Endothelial cell of umbilical vein (primary cell): ENCODE measurements around the gene CPPED1. TPM values are rescaled to one million over a fixed set of nuclear protein-coding genes. Genes with fewer than 3 reads are reported as not detected.

Experiments used
- BruUV-seq: library from RNA; stranded (reverse); fragments of 400-500 nt; replicated peaks from 2 replicates; lab custom pipeline; 2021; lab: Mats Ljungman, UMichigan
- CTCF ChIA-PET: fragments of 300-600, 350-600 bp; sonication (Branson Sonifier 250); formaldehyde crosslinking; loops from one replicate; lab custom pipeline; 2021; ENCODE audit warnings: antibody characterized with exemption, inconsistent platforms; lab: Charles Lee
- POLR2A ChIA-PET: fragments of 300-600, 350-600 bp; sonication (Branson Sonifier 250); formaldehyde crosslinking; loops from one replicate; lab custom pipeline; 2021; ENCODE audit warnings: antibody characterized with exemption, inconsistent platforms; lab: Charles Lee
- DNase-seq: peaks from one replicate; pipeline ENCODE4 v3.0.0-alpha.2; 2011; ENCODE audit warnings: low read depth, low spot score
- FAIRE-seq: peaks from 2 replicates; lab custom pipeline; 2011; peaks lifted over from hg19 to GRCh38; lab: Jason Lieb, UNC
- H2AFZ ChIP-seq: 2 replicates; pipeline ENCODE4 v1.6.0; 2012; ENCODE audit warnings: low read depth, low read length, control low read depth, inconsistent platforms
- H3K27ac ChIP-seq: 2 replicates; pipeline ENCODE4 v1.5.1; 2011; ENCODE audit warnings: low read depth, mild to moderate bottlenecking, control low read depth, low read length, moderate library complexity; ENCODE audit not compliant: insufficient read depth
- H3K27me3 ChIP-seq, 2 experiments: 2 replicates each; pipeline versions ENCODE4 v1.6.0 to v1.6.1; 2011; ENCODE audit warnings: low read length in 2 of 2, mixed read lengths in 1 of 2; ENCODE audit not compliant: control insufficient read depth in 2 of 2, insufficient read depth in 2 of 2
- H3K36me3 ChIP-seq, 2 experiments: 2 replicates in 1 of 2; 3 replicates in 1 of 2; pipeline ENCODE4 v1.5.1; 2011; ENCODE audit warnings: low read length in 2 of 2, mild to moderate bottlenecking in 1 of 2, moderate library complexity in 1 of 2; ENCODE audit not compliant: control insufficient read depth in 2 of 2, insufficient read depth in 2 of 2; ENCODE audit errors: extremely low read depth in 1 of 2
- H3K4me1 ChIP-seq: 3 replicates; pipeline ENCODE4 v1.5.1; 2011; ENCODE audit warnings: mild to moderate bottlenecking, low read length; ENCODE audit not compliant: control insufficient read depth, insufficient read depth; ENCODE audit errors: extremely low read depth
- H3K4me2 ChIP-seq: 2 replicates; pipeline ENCODE4 v1.6.1; 2011; ENCODE audit warnings: low read length, control low read depth, mixed read lengths; ENCODE audit not compliant: insufficient read depth
- H3K4me3 ChIP-seq, 3 experiments: fragments of 200-600 bp in 1 of 3; sonication (generic), shearing (Covaris generic) in 1 of 3; replicated peaks in 1 of 3; 2 replicates each; pipeline ENCODE4 v1.5.1; 2011 to 2016; ENCODE audit warnings: control low read depth in 3 of 3, low read length in 3 of 3, mild to moderate bottlenecking in 2 of 3, inconsistent platforms in 1 of 3, low read depth in 1 of 3, moderate library complexity in 1 of 3; ENCODE audit not compliant: insufficient read depth in 1 of 3
- H3K79me2 ChIP-seq: 2 replicates; pipeline ENCODE4 v1.6.0; 2012; ENCODE audit warnings: low read length, inconsistent platforms; ENCODE audit not compliant: control insufficient read depth, insufficient read depth
- H3K9ac ChIP-seq: replicated peaks from 2 replicates; pipeline ENCODE3; 2011; ENCODE audit warnings: low read length, control low read depth; ENCODE audit not compliant: insufficient read depth; ENCODE audit errors: extremely low read depth
- H3K9me1 ChIP-seq: replicated peaks from 3 replicates; pipeline ENCODE4 v1.6.0; 2011; ENCODE audit warnings: mild to moderate bottlenecking, low read length; ENCODE audit not compliant: control insufficient read depth, insufficient read depth; ENCODE audit errors: extremely low read depth
- H3K9me3 ChIP-seq: replicated peaks from 2 replicates; pipeline ENCODE4 v1.5.1; 2012; ENCODE audit warnings: low read length, inconsistent platforms; ENCODE audit not compliant: control insufficient read depth, insufficient read depth
- H4K20me1 ChIP-seq: replicated peaks from 2 replicates; pipeline ENCODE3; 2011; ENCODE audit warnings: mild to moderate bottlenecking, low read length; ENCODE audit not compliant: control insufficient read depth, insufficient read depth; ENCODE audit errors: extremely low read depth
- CTCF ChIP-seq, 2 donors: IDR thresholded peaks; 1 replicate in 1 of 2; 2 replicates in 1 of 2; pipeline ENCODE4 v1.5.1; 2011; ENCODE audit warnings: low read length in 2 of 2, mild to moderate bottlenecking in 2 of 2, moderate library complexity in 2 of 2, control low read depth in 1 of 2, inconsistent platforms in 1 of 2, low read depth in 1 of 2; ENCODE audit not compliant: insufficient read depth in 1 of 2; ENCODE audit errors: extremely low read depth in 1 of 2
- EZH2 ChIP-seq: IDR thresholded peaks from 2 replicates; pipeline ENCODE4 v1.6.1; 2012; ENCODE audit warnings: borderline replicate concordance, low read depth, mild to moderate bottlenecking, moderate library complexity, low read length, inconsistent platforms; ENCODE audit not compliant: severe bottlenecking
- FOS ChIP-seq: IDR thresholded peaks from 2 replicates; pipeline ENCODE4 v1.6.1; 2011; ENCODE audit warnings: mild to moderate bottlenecking, low read length, moderate library complexity, borderline replicate concordance; ENCODE audit not compliant: insufficient read depth
- GATA2 ChIP-seq: IDR thresholded peaks from 2 replicates; pipeline ENCODE4 v1.7.0; 2011; ENCODE audit warnings: low read depth, mild to moderate bottlenecking, moderate library complexity, mixed read lengths, low read length; ENCODE audit not compliant: insufficient read length, insufficient read depth
- JUN ChIP-seq: IDR thresholded peaks from 2 replicates; pipeline ENCODE4 v1.6.1; 2011; ENCODE audit warnings: borderline replicate concordance, low read depth; ENCODE audit not compliant: insufficient read length, insufficient read depth
- MAX ChIP-seq: IDR thresholded peaks from 2 replicates; pipeline ENCODE4 v1.6.1; 2011; ENCODE audit not compliant: insufficient read depth, insufficient read length
- MYC ChIP-seq: IDR thresholded peaks from one replicate; pipeline ENCODE4 v1.6.1; 2011; ENCODE audit warnings: mild to moderate bottlenecking, low read depth, low read length
- POLR2A ChIP-seq: IDR thresholded peaks from 2 replicates; pipeline ENCODE4 v1.6.1; 2012; ENCODE audit warnings: low read depth, mild to moderate bottlenecking, control low read depth, low read length
- POLR2AphosphoS5 ChIP-seq: IDR thresholded peaks from 2 replicates; pipeline ENCODE4 v1.6.1; 2012; ENCODE audit warnings: low read depth, mild to moderate bottlenecking, control low read depth, low read length, moderate library complexity; ENCODE audit not compliant: insufficient read depth
- dilution Hi-C: fragments of 300-500 bp; cut with MboI; formaldehyde crosslinking; loops from one replicate; pipeline ENCODE4 v1.15.0; 2019; ENCODE audit warnings: low sequenced_read_pairs; ENCODE audit not compliant: extremely low pct_ligation_motif_present
- intact Hi-C: fragments of 100-400 bp; cut with micrococcal nuclease; formaldehyde crosslinking; loops from one replicate; pipeline ENCODE4 v1.10.0; 2022
- polyA plus RNA-seq, 4 experiments: library from polyadenylated mRNA; depleted of rRNA in 3 of 4; stranded (reverse) in 3 of 4; unstranded in 1 of 4; fragments of >200 nt; gene quantifications; 2 replicates each; pipeline versions ENCODE4 v1.2.1 to v1.2.3, GENCODE V29; 2011 to 2012; ENCODE audit warnings: missing spikeins in 1 of 4
- total RNA-seq: library from RNA; stranded (reverse); gene quantifications from 2 replicates; pipeline ENCODE4 v1.2.3, GENCODE V29; 2021

CPPED1 gene
- total and polyA plus RNA-seq, 2 donors (not counting 3 experiments of a cell fraction or from before 2014, with no cell fraction given): 27.9 to 59.3 TPM

- dilution Hi-C loops: no loop called here
- H3K36me3 ChIP-seq: no peaks in the 10 kb centered on the region
- ChIA-PET POLR2A (no interaction called here), CTCF (no interaction called here)
- no peaks in the 10 kb centered on the region for H4K20me1 ChIP-seq
- H3K27ac ChIP-seq: no peak overlapping the region
- no peak overlapping the region for H3K4me2 ChIP-seq
- no peaks in the 10 kb centered on the region for H3K4me1 ChIP-seq
- no TSS peak for BruUV-seq
- TF ChIP-seq EZH2: no peak
- TF ChIP-seq CTCF (IDR thresholded peaks at IDR 0.05; ENCODE audit: extremely low read depth in 1 of 2, insufficient read depth in 1 of 2, low read depth in 1 of 2, low read length in 2 of 2): no peak
- TF ChIP-seq MAX: no peak
- no peak for TF ChIP-seq POLR2AphosphoS5
- TF ChIP-seq FOS: no peak
- no peak for TF ChIP-seq MYC
- TF ChIP-seq GATA2: no peak
- TF ChIP-seq JUN: no peak
- TF ChIP-seq POLR2A: no peak
- intact Hi-C loops: no loop called here
- H2AFZ ChIP-seq: no peak overlapping the region
- H3K9me1 ChIP-seq: no peaks in the 10 kb centered on the region
- H3K9me3 ChIP-seq: no peaks in the 10 kb centered on the region
- H3K79me2 ChIP-seq: no peaks in the 10 kb centered on the region
- H3K4me3 ChIP-seq: no peak overlapping the region
- H3K27me3 ChIP-seq: no peaks in the 10 kb centered on the region
- H3K9ac ChIP-seq: no peak overlapping the region
- FAIRE-seq: no peak
- DNase-seq: no peak
These were observed 66.1 kb downstream of the CPPED1 start for GRCh38 chr16:12737563-12737962.
